ENCODE results near the gene TPK1.

- no peak for TF ChIP-seq CTCF (IDR thresholded peaks at IDR 0.05)
- no peak for TF ChIP-seq POLR2A (IDR thresholded peaks at IDR 0.05)
These were observed 66.5 kb downstream of the TPK1 start for GRCh38 chr7:144769352-144769751.
